ENCODE measurements around the gene ZPBP2. TPM values are rescaled to one million over a fixed set of nuclear protein-coding genes. Genes with fewer than 3 reads are reported as not detected.
"Not testable (repeated sequence)": the region's sequence is repeated elsewhere in the genome, so short reads cannot be mapped to it uniquely, and the experiment has no call there.

ZPBP2 gene
- total RNA-seq, 5 donors from 2014 or later (not counting 1 experiment from before 2014, with no cell fraction given), result 0.19 TPM; not detected in 4

GRCh38 chr17:39894681-39895376 is 26.8 kb downstream of the ZPBP2 start:
- Mint-ChIP-seq H3K4me3 (no peak overlapping the region), H3K36me3 (peaks cover 6% of the 10 kb centered on the region), H3K4me1 (peaks cover 5 to 9% (median 7%) of the 10 kb centered on the region in 3 donors), H3K9me3 (no peaks in the 10 kb centered on the region), H3K27ac (peak overlapping the region; percentile 74 to 81), H3K27me3 (no peaks in the 10 kb centered on the region)
- 40% methylated on average over 1 of the region's 3 CpGs for WGBS (ENCODE audit: insufficient coverage)
- DNase-seq (no peak), ATAC-seq (replicated peaks in 1 of 4) (no peak)
- POLR2A ChIA-PET, result interaction anchor here (0.5 to 1.0 kb wide), 3 partner anchors 24 to 369 kb away, joined by 3 to 14 read pairs (median 3); no protein-coding TSS in a partner anchor
- Histone ChIP-seq H3K27ac (ENCODE audit: low read length) (no peak overlapping the region), H3K4me3 (ENCODE audit: control insufficient read depth in 1 of 2, extremely low read depth in 1 of 2, low read length in 1 of 2) (no peak overlapping the region), H3K27me3 (replicated peaks in 1 of 2; ENCODE audit: control insufficient read depth in 2 of 2, extremely low read depth in 1 of 2, insufficient read depth in 2 of 2, low read length in 1 of 2) (peaks cover 0 to 2% of the 10 kb centered on the region in 2 experiments), H3K9me3 (no peaks in the 10 kb centered on the region), H3K36me3 (ENCODE audit: control insufficient read depth in 2 of 2, extremely low read depth in 1 of 2, insufficient read depth in 1 of 2, low read length in 1 of 2) (no peaks in the 10 kb centered on the region), H3K4me1 (ENCODE audit: control insufficient read depth in 1 of 2, extremely low read depth in 1 of 2, insufficient read depth in 2 of 2, low read length in 2 of 2) (no peaks in the 10 kb centered on the region)
- CTCF ChIA-PET, result no interaction called here

- no peaks in the 10 kb centered on the region for H3K27me3 Mint-ChIP-seq
- H3K27me3 ChIP-seq (replicated peaks in 1 of 2; ENCODE audit: control insufficient read depth in 2 of 2, extremely low read depth in 1 of 2, insufficient read depth in 2 of 2, low read length in 1 of 2), result no peaks in the 10 kb centered on the region
- H3K4me1 Mint-ChIP-seq, result peaks cover 6 to 11% (median 10%) of the 10 kb centered on the region in 3 donors
- H3K9me3 ChIP-seq, result no peaks in the 10 kb centered on the region
- ChIA-PET POLR2A (no interaction called here), CTCF (no interaction called here)
- no peak overlapping the region for H3K4me3 ChIP-seq (ENCODE audit: control insufficient read depth in 1 of 2, extremely low read depth in 1 of 2, low read length in 1 of 2)
- H3K36me3 ChIP-seq (ENCODE audit: control insufficient read depth in 2 of 2, extremely low read depth in 1 of 2, insufficient read depth in 1 of 2, low read length in 1 of 2), result no peaks in the 10 kb centered on the region
- peaks cover 10% of the 10 kb centered on the region for H3K36me3 Mint-ChIP-seq
- no peak overlapping the region for H3K27ac ChIP-seq (ENCODE audit: low read length)
- no peak overlapping the region for H3K27ac Mint-ChIP-seq
- 100% methylated on average over 1 of the region's 4 CpGs for WGBS (ENCODE audit: insufficient coverage)
- H3K9me3 Mint-ChIP-seq, result no peaks in the 10 kb centered on the region
- H3K4me3 Mint-ChIP-seq, result no peak overlapping the region
- DNase-seq (no peak), ATAC-seq (replicated peaks in 1 of 4) (no peak)
- peaks cover 0 to 5% of the 10 kb centered on the region in 2 experiments for H3K4me1 ChIP-seq (ENCODE audit: control insufficient read depth in 1 of 2, extremely low read depth in 1 of 2, insufficient read depth in 2 of 2, low read length in 2 of 2)
These were observed 30.1 kb downstream of the ZPBP2 start for GRCh38 chr17:39898088-39898487.

GRCh38 chr17:39899215-39899614 is 31.2 kb downstream of the ZPBP2 start:
- no peak overlapping the region for H3K4me3 Mint-ChIP-seq
- no peak overlapping the region for H3K27ac Mint-ChIP-seq
- Histone ChIP-seq H3K9me3 (no peaks in the 10 kb centered on the region), H3K4me3 (ENCODE audit: control insufficient read depth in 1 of 2, extremely low read depth in 1 of 2, low read length in 1 of 2) (no peak overlapping the region), H3K27ac (ENCODE audit: low read length) (no peak overlapping the region), H3K4me1 (ENCODE audit: control insufficient read depth in 1 of 2, extremely low read depth in 1 of 2, insufficient read depth in 2 of 2, low read length in 2 of 2) (peaks cover 6 to 16% of the 10 kb centered on the region in 2 experiments), H3K36me3 (ENCODE audit: control insufficient read depth in 2 of 2, extremely low read depth in 1 of 2, insufficient read depth in 1 of 2, low read length in 1 of 2) (no peaks in the 10 kb centered on the region), H3K27me3 (replicated peaks in 1 of 2; ENCODE audit: control insufficient read depth in 2 of 2, extremely low read depth in 1 of 2, insufficient read depth in 2 of 2, low read length in 1 of 2) (no peaks in the 10 kb centered on the region)
- H3K9me3 Mint-ChIP-seq, result no peaks in the 10 kb centered on the region
- CTCF ChIA-PET, result no interaction called here
- H3K36me3 Mint-ChIP-seq, result peaks cover 14% of the 10 kb centered on the region
- POLR2A ChIA-PET, result interaction anchor here in 1 of 2 donors (0.6 to 0.7 kb wide), 2 partner anchors 56 to 93 kb away, joined by 5 to 7 read pairs; no protein-coding TSS in a partner anchor
- H3K27me3 Mint-ChIP-seq, result no peaks in the 10 kb centered on the region
- H3K4me1 Mint-ChIP-seq, result peaks cover 14 to 22% (median 17%) of the 10 kb centered on the region in 3 donors
- DNase-seq, result no peak
- no peak for ATAC-seq (replicated peaks in 1 of 4)

GRCh38 chr17:39902027-39902426 is 34.0 kb downstream of the ZPBP2 start:
- not testable (repeated sequence) for H3K9me3 Mint-ChIP-seq; H3K4me3 ChIP-seq (ENCODE audit: control insufficient read depth in 1 of 2, extremely low read depth in 1 of 2, low read length in 1 of 2); DNase-seq; H3K4me3 Mint-ChIP-seq; H3K27me3 ChIP-seq (replicated peaks in 1 of 2; ENCODE audit: control insufficient read depth in 2 of 2, extremely low read depth in 1 of 2, insufficient read depth in 2 of 2, low read length in 1 of 2); H3K27me3 Mint-ChIP-seq; H3K36me3 ChIP-seq (ENCODE audit: control insufficient read depth in 2 of 2, extremely low read depth in 1 of 2, insufficient read depth in 1 of 2, low read length in 1 of 2); H3K27ac Mint-ChIP-seq; H3K27ac ChIP-seq (ENCODE audit: low read length); H3K9me3 ChIP-seq; ATAC-seq (replicated peaks in 1 of 4)
- no CpG with 5 or more reads among the region's 2 CpGs for WGBS (ENCODE audit: insufficient coverage)
- POLR2A ChIA-PET, result interaction anchor here in 1 of 2 donors (0.6 to 0.7 kb wide), 2 partner anchors 13 to 522 kb away, joined by 3 read pairs; no protein-coding TSS in a partner anchor
- Mint-ChIP-seq H3K4me1 (peaks cover 13 to 24% (median 23%) of the 10 kb centered on the region in 3 donors), H3K36me3 (peaks cover 34% of the 10 kb centered on the region)
- CTCF ChIA-PET, result interaction anchor here in 1 of 2 donors (0.7 kb wide), 1 partner anchor 19 kb away, joined by 3 read pairs; no protein-coding TSS in a partner anchor
- H3K4me1 ChIP-seq (ENCODE audit: control insufficient read depth in 1 of 2, extremely low read depth in 1 of 2, insufficient read depth in 2 of 2, low read length in 2 of 2), result peaks cover 6 to 18% of the 10 kb centered on the region in 2 experiments

GRCh38 chr17:39903158-39903884 is 35.3 kb downstream of the ZPBP2 start:
- DNase-seq, result peak in 1 of 35 experiments; percentile 24
- peak; percentile 54 to 77 (median 76) for ATAC-seq (replicated peaks in 1 of 4)
- H3K27ac Mint-ChIP-seq, result peak overlapping the region; percentile 39 to 76

GRCh38 chr17:39904990-39905288 is 36.9 kb downstream of the ZPBP2 start:
- Histone ChIP-seq H3K36me3 (ENCODE audit: control insufficient read depth in 2 of 2, extremely low read depth in 1 of 2, insufficient read depth in 1 of 2, low read length in 1 of 2) (peaks cover 13 to 23% of the 10 kb centered on the region in 2 donors), H3K27me3 (replicated peaks in 1 of 2; ENCODE audit: control insufficient read depth in 2 of 2, extremely low read depth in 1 of 2, insufficient read depth in 2 of 2, low read length in 1 of 2) (no peaks in the 10 kb centered on the region), H3K27ac (ENCODE audit: low read length) (no peak overlapping the region), H3K4me3 (ENCODE audit: control insufficient read depth in 1 of 2, extremely low read depth in 1 of 2, low read length in 1 of 2) (no peak overlapping the region), H3K9me3 (no peaks in the 10 kb centered on the region), H3K4me1 (ENCODE audit: control insufficient read depth in 1 of 2, extremely low read depth in 1 of 2, insufficient read depth in 2 of 2, low read length in 2 of 2) (peaks cover 6 to 18% of the 10 kb centered on the region in 2 experiments)
- no peak for DNase-seq
- H3K9me3 Mint-ChIP-seq, result no peaks in the 10 kb centered on the region
- no peak overlapping the region for H3K27ac Mint-ChIP-seq
- ATAC-seq (replicated peaks in 1 of 4), result no peak
- H3K4me3 Mint-ChIP-seq, result no peak overlapping the region
- H3K4me1 Mint-ChIP-seq, result peaks cover 13 to 24% (median 23%) of the 10 kb centered on the region in 3 donors
- H3K36me3 Mint-ChIP-seq, result peaks cover 44% of the 10 kb centered on the region
- no peaks in the 10 kb centered on the region for H3K27me3 Mint-ChIP-seq
- POLR2A ChIA-PET, result no interaction called here
- WGBS (ENCODE audit: insufficient coverage), result 97% methylated on average over 3 of the region's 3 CpGs
- CTCF ChIA-PET, result interaction anchor here in 1 of 2 donors (0.5 kb wide), 1 partner anchor 306 kb away, joined by 4 read pairs; no protein-coding TSS in a partner anchor

More at GRCh38 chr17:39903158-39903884, 35.3 kb downstream of the ZPBP2 start:
- Mint-ChIP-seq H3K9me3 (no peaks in the 10 kb centered on the region), H3K27me3 (no peaks in the 10 kb centered on the region), H3K36me3 (peaks cover 42% of the 10 kb centered on the region), H3K4me3 (no peak overlapping the region), H3K4me1 (peaks cover 13 to 24% (median 23%) of the 10 kb centered on the region in 3 donors)
- POLR2A ChIA-PET, result no interaction called here
- Histone ChIP-seq H3K27ac (ENCODE audit: low read length) (no peak overlapping the region), H3K9me3 (no peaks in the 10 kb centered on the region), H3K4me3 (ENCODE audit: control insufficient read depth in 1 of 2, extremely low read depth in 1 of 2, low read length in 1 of 2) (no peak overlapping the region), H3K36me3 (ENCODE audit: control insufficient read depth in 2 of 2, extremely low read depth in 1 of 2, insufficient read depth in 1 of 2, low read length in 1 of 2) (peaks cover 11 to 14% of the 10 kb centered on the region in 2 donors), H3K4me1 (ENCODE audit: control insufficient read depth in 1 of 2, extremely low read depth in 1 of 2, insufficient read depth in 2 of 2, low read length in 2 of 2) (peaks cover 6 to 18% of the 10 kb centered on the region in 2 experiments), H3K27me3 (replicated peaks in 1 of 2; ENCODE audit: control insufficient read depth in 2 of 2, extremely low read depth in 1 of 2, insufficient read depth in 2 of 2, low read length in 1 of 2) (no peaks in the 10 kb centered on the region)
- CTCF ChIA-PET, result no interaction called here
- no CpG with 5 or more reads among the region's 4 CpGs for WGBS (ENCODE audit: insufficient coverage)

Measured in T-cell (primary cell).